ENCODE measurements around the gene AP2A2.

GRCh38 chr11:963852-964251 is 38.2 kb downstream of the AP2A2 start:
- TF ChIP-seq CTCF (IDR thresholded peaks at IDR 0.05) = no peak
- TF ChIP-seq POLR2A (IDR thresholded peaks at IDR 0.05; ENCODE audit: low read depth) = no peak
- no peak for TF ChIP-seq EP300 (IDR thresholded peaks at IDR 0.05)
- TF ChIP-seq POLR2AphosphoS5 (IDR thresholded peaks at IDR 0.05) = no peak
